Caco-2 (cell line): ENCODE results near the gene STAMBP. TPM values are rescaled to one million over a fixed set of nuclear protein-coding genes. Genes with fewer than 3 reads are reported as not detected.

Experiments
- BruUV-seq: library from RNA; stranded (reverse); fragments of 400-500 nt; replicated peaks from 2 replicates; lab custom pipeline; 2021; lab: Mats Ljungman, UMichigan
- CTCF ChIA-PET: fragments of 300-600 bp; sonication (Branson Sonifier 250); formaldehyde crosslinking; loops from one replicate; lab custom pipeline; 2022; ENCODE audit warnings: antibody characterized with exemption; lab: Charles Lee
- POLR2A ChIA-PET: fragments of 300-600 bp; sonication (Branson Sonifier 250); formaldehyde crosslinking; loops from one replicate; lab custom pipeline; 2022; ENCODE audit warnings: antibody characterized with exemption; lab: Charles Lee
- DNase-seq, 2 experiments: peaks; one replicate each; pipeline versions ENCODE4 v3.0.0 to v3.0.0-alpha.2; 2020 to 2022
- H3K27me3 ChIP-seq: replicated peaks from 2 replicates; pipeline ENCODE4 v1.6.0; 2011; ENCODE audit warnings: low read length; ENCODE audit not compliant: control insufficient read depth, insufficient read depth
- H3K36me3 ChIP-seq: 2 replicates; pipeline ENCODE4 v1.5.1; 2011; ENCODE audit warnings: low read length; ENCODE audit not compliant: control insufficient read depth, insufficient read depth
- H3K4me1 ChIP-seq: fragments of 250-450 bp; sonication (Bioruptor Pico); 2 replicates; pipeline ENCODE4 v1.5.1; 2020; ENCODE audit warnings: mild to moderate bottlenecking
- H3K4me3 ChIP-seq: 2 replicates; pipeline ENCODE4 v1.5.1; 2011; ENCODE audit warnings: low read depth, mild to moderate bottlenecking, control low read depth, low read length
- H3K9me3 ChIP-seq: fragments of 250-450 bp; sonication (Bioruptor Pico); 2 replicates; pipeline ENCODE4 v1.5.1; 2020; ENCODE audit warnings: mild to moderate bottlenecking, moderate library complexity
- H3K27ac Mint-ChIP-seq: one replicate; pipeline ENCODE4 v1.8.0; 2022; ENCODE audit warnings: mixed read lengths; ENCODE audit not compliant: unreplicated experiment
- H3K27me3 Mint-ChIP-seq: one replicate; pipeline ENCODE4 v1.8.0; 2022; ENCODE audit warnings: mixed read lengths; ENCODE audit not compliant: insufficient read depth, unreplicated experiment
- H3K36me3 Mint-ChIP-seq: one replicate; pipeline ENCODE4 v1.8.0; 2022; ENCODE audit warnings: mild to moderate bottlenecking, mixed read lengths; ENCODE audit not compliant: insufficient read depth, unreplicated experiment
- H3K4me1 Mint-ChIP-seq: one replicate; pipeline ENCODE4 v1.8.0; 2022; ENCODE audit warnings: low read depth, mixed read lengths; ENCODE audit not compliant: unreplicated experiment
- H3K4me3 Mint-ChIP-seq: one replicate; pipeline ENCODE4 v1.8.0; 2022; ENCODE audit warnings: mild to moderate bottlenecking, moderate library complexity, mixed read lengths; ENCODE audit not compliant: unreplicated experiment
- H3K9me3 Mint-ChIP-seq: one replicate; pipeline ENCODE4 v1.8.0; 2022; ENCODE audit warnings: mixed read lengths; ENCODE audit not compliant: unreplicated experiment
- CTCF ChIP-seq, 2 experiments: fragments of 200-600 bp in 1 of 2; IDR thresholded peaks; 1 replicate in 1 of 2; 2 replicates in 1 of 2; pipeline versions ENCODE4 v1.5.1 to v1.8.0; 2011 to 2022; ENCODE audit warnings: antibody characterized with exemption in 1 of 2, control low read depth in 1 of 2, inconsistent platforms in 1 of 2, low read depth in 1 of 2, low read length in 1 of 2, mild to moderate bottlenecking in 1 of 2, moderate library complexity in 1 of 2; ENCODE audit not compliant: insufficient read depth in 1 of 2, severe bottlenecking in 1 of 2, unreplicated experiment in 1 of 2
- intact Hi-C: fragments of 100-400 bp; cut with micrococcal nuclease; formaldehyde crosslinking; loops from one replicate; pipeline ENCODE4 v1.10.0; 2022; ENCODE audit not compliant: unreplicated experiment
- total RNA-seq: library from RNA; stranded (reverse); gene quantifications from 2 replicates; pipeline ENCODE4 v1.2.3, GENCODE V29; 2022

The STAMBP gene
- total RNA-seq, 1 experiment from 2014 or later = 49.8 TPM

DNA sequence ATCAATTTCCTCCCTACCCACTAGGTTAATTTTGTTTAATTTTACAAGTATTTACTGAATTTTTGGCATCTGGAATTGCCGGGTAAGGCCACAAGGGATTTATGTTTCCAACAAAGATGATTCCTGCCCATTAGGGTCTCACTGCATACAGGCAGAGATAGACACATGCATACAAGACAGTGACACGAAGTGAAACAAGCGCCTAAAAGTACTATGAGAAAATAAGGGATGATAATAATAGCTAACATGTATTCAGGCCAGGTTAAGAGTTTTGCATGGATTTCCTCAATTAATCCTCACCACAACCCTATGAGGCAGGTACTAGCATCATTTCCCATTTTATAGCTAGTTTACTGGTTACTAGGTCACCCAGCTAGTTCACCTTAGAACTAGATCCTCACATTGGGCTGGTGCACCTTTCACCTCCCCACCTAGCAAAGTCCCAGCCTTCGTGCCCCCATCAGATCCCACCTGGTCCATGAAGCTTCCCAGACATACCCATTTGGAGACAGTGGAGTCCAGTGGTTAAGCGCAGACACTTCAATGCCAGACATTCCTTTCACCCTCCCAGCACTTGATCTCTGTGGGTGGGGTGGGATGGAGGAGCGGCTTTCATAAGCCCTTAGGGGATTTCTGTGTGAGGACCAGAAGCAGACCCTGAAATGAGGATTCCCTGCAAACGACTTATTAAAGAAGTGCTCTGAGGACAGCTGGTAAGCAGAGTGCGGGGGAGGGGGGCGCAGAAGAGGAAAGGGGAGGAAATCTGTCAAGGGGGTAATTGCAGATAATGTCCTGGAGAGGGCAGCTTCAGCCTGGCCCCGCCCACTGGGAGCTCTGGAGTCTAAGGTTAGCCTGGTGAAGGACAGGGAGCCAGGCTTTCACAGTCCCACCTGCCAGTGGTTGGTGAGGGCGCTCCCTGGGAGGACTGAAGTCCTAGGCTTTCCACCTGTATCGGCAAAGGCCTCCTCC lies 92.1 kb downstream of the STAMBP start:
- BruUV-seq = no TSS peak
- Mint-ChIP-seq H3K36me3 (no peaks in the 10 kb centered on the region), H3K4me3 (no peak overlapping the region), H3K9me3 (no peaks in the 10 kb centered on the region), H3K4me1 (no peaks in the 10 kb centered on the region), H3K27ac (no peak overlapping the region), H3K27me3 (no peaks in the 10 kb centered on the region)
- intact Hi-C loops = loop anchor here (10.0 kb wide), 1 partner anchor 204 kb away; no protein-coding TSS in a partner anchor
- peak; percentile 61 to 65 for DNase-seq
- CTCF ChIA-PET = interaction anchor here (0.6 kb wide), 1 partner anchor 471 kb away, joined by 3 read pairs; no protein-coding TSS in a partner anchor
- Histone ChIP-seq H3K4me1 (no peaks in the 10 kb centered on the region; the same call in 1 of the 2 replicates), H3K4me3 (no peak overlapping the region), H3K9me3 (no peaks in the 10 kb centered on the region), H3K27me3 (no peaks in the 10 kb centered on the region), H3K36me3 (no peaks in the 10 kb centered on the region)
- POLR2A ChIA-PET = interaction anchor here (1.1 kb wide), 1 partner anchor 92 kb away, joined by 3 read pairs; the partner anchor contains the start of gene STAMBP
- no peak for TF ChIP-seq CTCF (IDR thresholded peaks at IDR 0.05; ENCODE audit: insufficient read depth in 1 of 2, low read depth in 1 of 2, low read length in 1 of 2, severe bottlenecking in 1 of 2, unreplicated experiment in 1 of 2)

DNA sequence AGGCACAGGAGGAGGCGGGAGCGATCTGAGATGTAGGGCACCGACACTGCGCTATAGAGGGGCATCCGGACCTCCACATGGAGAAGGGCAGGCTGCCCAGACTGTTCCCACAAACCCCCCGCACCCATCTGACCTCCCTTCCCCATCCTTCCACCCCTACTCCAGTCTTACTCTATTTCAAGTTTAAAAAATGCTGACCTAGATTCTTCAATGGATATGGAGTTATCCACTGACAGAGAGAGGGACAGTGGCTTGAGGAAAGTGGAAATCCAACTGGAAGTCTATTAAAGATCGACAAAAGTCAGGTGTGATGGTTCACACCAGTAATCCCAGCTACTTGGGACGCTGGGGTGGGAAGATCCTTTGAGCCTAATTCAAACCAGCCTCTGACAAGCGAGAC lies 92.8 kb downstream of the STAMBP start:
- Mint-ChIP-seq H3K27ac (no peak overlapping the region), H3K4me1 (no peaks in the 10 kb centered on the region), H3K9me3 (no peaks in the 10 kb centered on the region), H3K36me3 (no peaks in the 10 kb centered on the region), H3K4me3 (no peak overlapping the region), H3K27me3 (no peaks in the 10 kb centered on the region)
- Histone ChIP-seq H3K27me3 (no peaks in the 10 kb centered on the region), H3K36me3 (no peaks in the 10 kb centered on the region), H3K4me3 (no peak overlapping the region), H3K9me3 (no peaks in the 10 kb centered on the region), H3K4me1 (no peaks in the 10 kb centered on the region; the same call in 1 of the 2 replicates)
- no peak for TF ChIP-seq CTCF (IDR thresholded peaks at IDR 0.05; ENCODE audit: insufficient read depth in 1 of 2, low read depth in 1 of 2, low read length in 1 of 2, severe bottlenecking in 1 of 2, unreplicated experiment in 1 of 2)
- BruUV-seq = no TSS peak
- POLR2A ChIA-PET = interaction anchor here (1.1 kb wide), 1 partner anchor 93 kb away, joined by 3 read pairs; the partner anchor contains the start of gene STAMBP
- intact Hi-C loops = loop anchor here (10.0 kb wide), 1 partner anchor 203 kb away; no protein-coding TSS in a partner anchor
- DNase-seq = no peak
- CTCF ChIA-PET = no interaction called here

DNA sequence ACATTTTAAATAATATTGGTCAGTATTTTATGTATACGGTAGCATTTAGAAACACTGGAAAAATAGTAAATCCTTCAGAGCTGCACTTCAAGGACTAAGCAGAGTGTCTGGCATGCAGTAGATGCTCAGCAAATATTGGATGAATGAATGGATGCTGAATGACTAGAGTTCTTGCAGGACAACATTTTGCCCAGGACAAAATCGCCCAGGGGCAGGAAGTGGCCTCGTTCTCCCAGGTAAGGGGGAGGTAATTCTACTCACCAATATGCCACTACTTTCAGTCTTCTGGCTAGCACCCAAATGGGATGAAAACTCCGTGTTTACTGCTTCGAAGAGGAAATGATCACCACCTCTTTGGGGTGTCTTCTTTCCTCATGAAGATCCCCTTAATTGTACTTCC lies 93.9 kb downstream of the STAMBP start:
- no peak overlapping the region for H3K4me3 Mint-ChIP-seq
- Histone ChIP-seq H3K9me3 (no peaks in the 10 kb centered on the region), H3K27me3 (no peaks in the 10 kb centered on the region), H3K4me3 (no peak overlapping the region), H3K4me1 (no peaks in the 10 kb centered on the region; the same call in 1 of the 2 replicates), H3K36me3 (no peaks in the 10 kb centered on the region)
- H3K36me3 Mint-ChIP-seq = no peaks in the 10 kb centered on the region
- H3K27ac Mint-ChIP-seq = no peak overlapping the region
- H3K4me1 Mint-ChIP-seq = peaks cover 2% of the 10 kb centered on the region
- no TSS peak for BruUV-seq
- CTCF ChIA-PET = no interaction called here
- POLR2A ChIA-PET = no interaction called here
- H3K9me3 Mint-ChIP-seq = no peaks in the 10 kb centered on the region
- H3K27me3 Mint-ChIP-seq = no peaks in the 10 kb centered on the region
- TF ChIP-seq CTCF (IDR thresholded peaks at IDR 0.05; ENCODE audit: insufficient read depth in 1 of 2, low read depth in 1 of 2, low read length in 1 of 2, severe bottlenecking in 1 of 2, unreplicated experiment in 1 of 2) = no peak
- intact Hi-C loops = loop anchor here (10.0 kb wide), 1 partner anchor 202 kb away; no protein-coding TSS in a partner anchor
- DNase-seq = no peak
